Neuronal stem cell (in vitro differentiated cells): ENCODE results near the gene POM121C.
"Not testable (repeated sequence)": the region's sequence is repeated elsewhere in the genome, so short reads cannot be mapped to it uniquely, and the experiment has no call there.

Experiments
- DNase-seq: peaks from one replicate; pipeline ENCODE4 v3.0.0-alpha.2; 2013; ENCODE audit warnings: low spot score
- H2AFZ ChIP-seq: one replicate; pipeline ENCODE4 v1.6.1; 2013; ENCODE audit warnings: mild to moderate bottlenecking, low read length, inconsistent platforms
- H2AK5ac ChIP-seq: 2 replicates; pipeline ENCODE4 v1.6.1; 2013; ENCODE audit warnings: low read depth, mild to moderate bottlenecking, inconsistent platforms, low read length, moderate library complexity, mixed read lengths
- H2BK120ac ChIP-seq: 2 replicates; pipeline ENCODE4 v1.6.1; 2013; ENCODE audit warnings: low read depth, mild to moderate bottlenecking, inconsistent platforms, low read length, moderate library complexity, mixed read lengths
- H2BK12ac ChIP-seq: one replicate; pipeline ENCODE4 v1.6.1; 2013; ENCODE audit warnings: low read length, inconsistent platforms
- H2BK15ac ChIP-seq: 2 replicates; pipeline ENCODE4 v1.6.1; 2013; ENCODE audit warnings: mild to moderate bottlenecking, low read length, inconsistent platforms, mixed read lengths
- H2BK5ac ChIP-seq: one replicate; pipeline ENCODE4 v1.6.1; 2013; ENCODE audit warnings: inconsistent platforms, mild to moderate bottlenecking, low read length, moderate library complexity
- H3K14ac ChIP-seq: one replicate; pipeline ENCODE4 v1.6.1; 2013; ENCODE audit warnings: low read length, inconsistent platforms
- H3K18ac ChIP-seq: 2 replicates; pipeline ENCODE4 v1.6.1; 2013; ENCODE audit warnings: low read length, inconsistent platforms
- H3K23ac ChIP-seq: 2 replicates; pipeline ENCODE4 v1.6.1; 2013; ENCODE audit warnings: low read depth, mild to moderate bottlenecking, mixed read lengths, low read length, inconsistent platforms; ENCODE audit not compliant: poor library complexity
- H3K27ac ChIP-seq: replicated peaks from 3 replicates; pipeline ENCODE4 v1.5.1; 2013; ENCODE audit warnings: low read length, inconsistent platforms
- H3K27me3 ChIP-seq, 3 experiments: 2 replicates each; pipeline ENCODE4 v1.6.1; 2013; ENCODE audit warnings: low read length in 3 of 3, mild to moderate bottlenecking in 2 of 3, inconsistent platforms in 1 of 3, low read depth in 1 of 3, mixed read lengths in 1 of 3, moderate library complexity in 1 of 3; ENCODE audit not compliant: control insufficient read depth in 3 of 3, insufficient read depth in 3 of 3
- H3K36me3 ChIP-seq, 2 donors: replicated peaks in 1 of 2; 2 replicates each; pipeline ENCODE4 v1.6.1; 2013; ENCODE audit warnings: low read length in 2 of 2; ENCODE audit not compliant: control insufficient read depth in 2 of 2, insufficient read depth in 2 of 2
- H3K4ac ChIP-seq: 2 replicates; pipeline ENCODE4 v1.6.1; 2013; ENCODE audit warnings: inconsistent platforms, mild to moderate bottlenecking, low read length, moderate library complexity
- H3K4me1 ChIP-seq, 2 donors: 1 replicate in 1 of 2; 2 replicates in 1 of 2; pipeline ENCODE4 v1.6.1; 2013; ENCODE audit warnings: low read length in 2 of 2, low read depth in 1 of 2; ENCODE audit not compliant: control insufficient read depth in 2 of 2, insufficient read depth in 1 of 2
- H3K4me2 ChIP-seq: one replicate; pipeline ENCODE4 v1.6.1; 2013; ENCODE audit warnings: mild to moderate bottlenecking, low read length, inconsistent platforms; ENCODE audit not compliant: insufficient read depth, poor library complexity, severe bottlenecking
- H3K4me3 ChIP-seq, 2 donors: 2 replicates each; pipeline ENCODE4 v1.5.1; 2013; ENCODE audit warnings: low read length in 2 of 2, mild to moderate bottlenecking in 2 of 2, inconsistent platforms in 1 of 2, moderate library complexity in 1 of 2
- H3K79me1 ChIP-seq: one replicate; pipeline ENCODE4 v1.6.1; 2013; ENCODE audit warnings: low read depth, mild to moderate bottlenecking, inconsistent platforms, low read length, moderate library complexity
- H3K9ac ChIP-seq: one replicate; pipeline ENCODE4 v1.6.1; 2013; ENCODE audit warnings: mild to moderate bottlenecking, low read depth, low read length, inconsistent platforms; ENCODE audit not compliant: poor library complexity
- H3K9me3 ChIP-seq, 2 donors: replicated peaks in 1 of 2; 2 replicates each; pipeline versions ENCODE3 to v1.6.1; 2013; ENCODE audit warnings: low read length in 2 of 2, mild to moderate bottlenecking in 2 of 2, inconsistent platforms in 1 of 2, low read depth in 1 of 2, mixed read lengths in 1 of 2, moderate library complexity in 1 of 2; ENCODE audit not compliant: control insufficient read depth in 2 of 2, insufficient read depth in 1 of 2
- H4K8ac ChIP-seq: one replicate; pipeline ENCODE4 v1.6.1; 2013; ENCODE audit warnings: low read depth, mild to moderate bottlenecking, inconsistent platforms, low read length, moderate library complexity
- H4K91ac ChIP-seq: one replicate; pipeline ENCODE4 v1.6.1; 2013; ENCODE audit warnings: low read length, low read depth, mild to moderate bottlenecking, inconsistent platforms; ENCODE audit not compliant: poor library complexity
- WGBS, 2 donors: extraction: QIAGEN DNeasy Blood & Tissue Kit; methylation state at CpG; one replicate each; pipeline ENCODE4 v1.1.7; 2013; ENCODE audit warnings: missing lambda C conversion rate in 2 of 2, mixed read lengths in 1 of 2; ENCODE audit not compliant: insufficient read length in 2 of 2, insufficient replicate concordance in 1 of 2; ENCODE audit errors: extremely low coverage in 2 of 2; 5-methylcytosine and 5-hydroxymethylcytosine counted together

Gene POM121C

DNA sequence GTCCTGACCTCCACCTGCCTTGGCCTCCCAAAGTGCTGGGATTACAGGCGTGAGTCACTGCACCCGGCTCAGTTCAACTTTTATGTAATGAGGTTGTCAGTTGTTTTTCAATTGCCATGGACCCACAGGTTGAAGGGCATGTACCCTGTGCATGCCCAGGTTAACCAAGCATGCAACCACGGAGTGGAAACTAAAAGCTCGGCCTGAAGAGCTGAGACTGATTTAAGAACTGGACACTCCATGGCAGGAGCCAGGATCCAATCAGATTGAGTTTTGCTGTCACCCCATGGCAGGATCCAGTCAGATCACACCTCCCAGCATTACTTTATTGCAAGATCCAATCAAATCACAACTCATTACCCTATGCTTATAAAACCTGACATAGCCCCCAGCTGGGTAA is 22.9 kb upstream of the POM121C start:
- H3K9me3 ChIP-seq, H3K27me3 ChIP-seq, H2BK120ac ChIP-seq, H2AFZ ChIP-seq, H2BK12ac ChIP-seq, H4K8ac ChIP-seq, H3K79me1 ChIP-seq, H3K4me1 ChIP-seq, H3K14ac ChIP-seq, H2BK5ac ChIP-seq, H3K4ac ChIP-seq, DNase-seq, H3K27ac ChIP-seq, H4K91ac ChIP-seq, H3K23ac ChIP-seq, H2BK15ac ChIP-seq, H3K9ac ChIP-seq, H2AK5ac ChIP-seq, H3K4me3 ChIP-seq, H3K18ac ChIP-seq, H3K4me2 ChIP-seq, H3K36me3 ChIP-seq: not testable (repeated sequence)
- WGBS, 2 donors, result no CpG with 5 or more reads among the region's 4 CpGs

DNA sequence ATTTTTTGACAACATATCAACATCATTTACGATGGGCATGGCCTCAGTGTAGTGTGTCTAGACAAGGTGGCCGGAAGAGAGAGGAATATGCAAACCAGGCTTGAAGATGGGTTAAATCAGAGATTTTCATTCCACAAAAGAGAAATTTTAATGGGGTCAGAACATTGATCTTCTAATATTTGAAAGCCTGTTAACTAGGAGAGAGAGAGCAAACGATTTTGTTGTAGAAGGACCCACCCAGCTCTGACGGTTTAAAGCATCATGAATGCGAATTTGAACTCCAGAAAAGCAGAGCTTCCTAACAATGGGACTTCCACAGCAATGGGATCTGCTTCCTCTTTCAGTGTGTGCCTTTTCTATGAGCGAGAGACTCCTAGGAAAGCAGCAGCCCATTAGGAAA is 5.9 kb upstream of the POM121C start, which contains the start of gene SPDYE5:
TSS of gene SPDYE5 (plus strand) at position 301 of the 400 bp plus-strand sequence. CDS start 1,728 bp downstream, outside the sequence.
- not testable (repeated sequence) for H3K14ac ChIP-seq, H3K4me1 ChIP-seq, H3K27me3 ChIP-seq, H2BK12ac ChIP-seq, DNase-seq, H3K4me3 ChIP-seq, H2AFZ ChIP-seq, H3K27ac ChIP-seq, H3K23ac ChIP-seq, H2AK5ac ChIP-seq, H3K9ac ChIP-seq, H3K36me3 ChIP-seq, H2BK5ac ChIP-seq, H4K91ac ChIP-seq, H3K18ac ChIP-seq, H2BK120ac ChIP-seq, H4K8ac ChIP-seq, H3K79me1 ChIP-seq, H3K4ac ChIP-seq, H3K9me3 ChIP-seq, H3K4me2 ChIP-seq, H2BK15ac ChIP-seq
- no CpG with 5 or more reads among the region's 6 CpGs for WGBS, 2 donors

GRCh38 chr7:75485355-75485978 is 632 bp downstream of the POM121C start:
- H2BK15ac ChIP-seq, H3K9me3 ChIP-seq, H2BK12ac ChIP-seq, H3K79me1 ChIP-seq, H3K14ac ChIP-seq, H2BK120ac ChIP-seq, H2BK5ac ChIP-seq, H4K8ac ChIP-seq, DNase-seq, H3K23ac ChIP-seq, H3K4ac ChIP-seq, H3K18ac ChIP-seq, H3K27me3 ChIP-seq, H2AK5ac ChIP-seq, H3K4me1 ChIP-seq, H3K27ac ChIP-seq, H4K91ac ChIP-seq: not testable (repeated sequence)
- H3K4me3 ChIP-seq, result peak overlapping the region; percentile 69 to 90
- WGBS, 2 donors, result no CpG with 5 or more reads among the region's 32 CpGs
- H3K4me2 ChIP-seq, result peak overlapping the region; percentile 45
- peak overlapping the region; percentile 94 for H2AFZ ChIP-seq
- peaks cover 1 to 13% of the 10 kb centered on the region in 2 donors for H3K36me3 ChIP-seq
- peak overlapping the region; percentile 86 for H3K9ac ChIP-seq

GRCh38 chr7:75480313-75480712 is 5.8 kb downstream of the POM121C start:
- not testable (repeated sequence) for H3K4ac ChIP-seq, DNase-seq, H4K91ac ChIP-seq, H3K9ac ChIP-seq, H3K27me3 ChIP-seq, H3K27ac ChIP-seq, H3K18ac ChIP-seq, H3K79me1 ChIP-seq, H2AK5ac ChIP-seq, H2BK12ac ChIP-seq, H3K23ac ChIP-seq, H3K4me3 ChIP-seq, H2BK15ac ChIP-seq, H3K14ac ChIP-seq, H3K4me2 ChIP-seq, H2BK5ac ChIP-seq, H4K8ac ChIP-seq, H2AFZ ChIP-seq, H3K4me1 ChIP-seq, H2BK120ac ChIP-seq, H3K9me3 ChIP-seq
- peaks cover 1 to 15% of the 10 kb centered on the region in 2 donors for H3K36me3 ChIP-seq
